Gastrocnemius medialis (tissue), 4 donors: ENCODE measurements around the gene DMD.

Experiments
- CTCF ChIP-seq, 5 experiments: fragments of 450-650 bp in 3 of 5; fragments of 200-600 bp in 2 of 5; sonication (generic) in 2 of 5; IDR thresholded peaks in 4 of 5; conservative IDR thresholded peaks in 1 of 5; 1 replicate in 4 of 5; 2 replicates in 1 of 5; pipeline ENCODE4 v1.5.1; 2016 to 2019; ENCODE audit warnings: antibody characterized with exemption in 5 of 5, mild to moderate bottlenecking in 3 of 5, moderate library complexity in 3 of 5
- POLR2A ChIP-seq, 2 donors: fragments of 450-650 bp; IDR thresholded peaks; one replicate each; pipeline ENCODE4 v1.6.1; 2017; ENCODE audit warnings: antibody characterized with exemption in 2 of 2, mild to moderate bottlenecking in 2 of 2, moderate library complexity in 2 of 2

DNA sequence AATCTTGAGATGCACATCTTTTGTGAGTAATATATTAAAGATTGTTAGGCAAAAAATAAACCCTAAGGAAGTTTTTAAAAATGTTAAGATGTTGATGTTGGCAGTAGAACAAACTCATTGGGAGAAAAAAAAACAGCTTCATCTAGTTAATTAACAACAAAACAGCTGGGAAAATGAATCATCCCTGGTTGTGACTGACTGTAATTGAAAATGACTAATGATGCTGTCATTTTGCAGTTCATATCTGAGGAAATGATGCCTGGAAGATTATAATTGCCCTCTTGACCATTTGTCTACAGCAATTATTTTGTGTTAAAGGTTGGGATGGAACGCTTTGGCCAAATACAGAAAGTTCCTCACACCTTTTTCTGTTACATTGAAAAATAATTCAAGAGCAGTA, 1379.1 kb downstream of the DMD start:
- TF ChIP-seq CTCF (IDR thresholded peaks at IDR 0.05 in 4 of 5, conservative IDR thresholded peaks at IDR 0.05 in 1 of 5) (no peak), POLR2A (IDR thresholded peaks at IDR 0.05) (no peak)
